GM12878 (cell line): ENCODE results near the gene RAPGEF6. TPM values are rescaled to one million over a fixed set of nuclear protein-coding genes. Genes with fewer than 3 reads are reported as not detected.

ENCODE experiments used
- BACH1 ChIP-seq: fragments of 450-650 bp; IDR thresholded peaks from 2 replicates; pipeline ENCODE4 v1.6.1; 2017; ENCODE audit warnings: mild to moderate bottlenecking, borderline replicate concordance
- BMI1 ChIP-seq: fragments of 450-650 bp; IDR thresholded peaks from 2 replicates; pipeline ENCODE4 v1.6.1; 2016; ENCODE audit warnings: mild to moderate bottlenecking, moderate library complexity, borderline replicate concordance
- CBX5 ChIP-seq: sonication (generic); IDR thresholded peaks from 2 replicates; pipeline ENCODE4 v1.6.1; 2016; ENCODE audit warnings: low read depth, moderate library complexity, mild to moderate bottlenecking, inconsistent platforms
- EED ChIP-seq: sonication (generic); IDR thresholded peaks from 2 replicates; pipeline ENCODE4 v1.6.1; 2016; ENCODE audit warnings: antibody characterized with exemption, low read depth
- HCFC1 ChIP-seq: fragments of 150-350 bp; IDR thresholded peaks from 2 replicates; pipeline ENCODE4 v1.6.1; 2014; ENCODE audit warnings: low read length
- MYC ChIP-seq: IDR thresholded peaks from 2 replicates; pipeline ENCODE4 v1.6.1; 2011; ENCODE audit warnings: mild to moderate bottlenecking, low read length, moderate library complexity, inconsistent platforms; ENCODE audit not compliant: insufficient read depth, insufficient replicate concordance, insufficient read length, severe bottlenecking
- POLR2AphosphoS2 ChIP-seq: IDR thresholded peaks from 2 replicates; pipeline ENCODE4 v1.6.1; 2011; ENCODE audit warnings: low read depth, mild to moderate bottlenecking, low read length, improper control_type of control experiment, moderate library complexity
- ZNF207 ChIP-seq: fragments of 450-650 bp; IDR thresholded peaks from 2 replicates; pipeline ENCODE4 v1.6.1; 2014; ENCODE audit warnings: antibody characterized with exemption, mild to moderate bottlenecking, borderline replicate concordance
- ZNF274 ChIP-seq: IDR thresholded peaks from one replicate; pipeline ENCODE4 v1.8.0; 2011; ENCODE audit not compliant: insufficient read length, insufficient read depth
- polyA plus RNA-seq, 11 experiments: library from polyadenylated mRNA; depleted of rRNA in 4 of 11; unstranded in 6 of 11; stranded (reverse) in 5 of 11; fragments of >200 nt; fragmentation: Nextera tagmentation in 4 of 11; fragmentation: Illumina TruSeq in 1 of 11; extraction: Ambion mirVana in 4 of 11; extraction: Trizol in 1 of 11; gene quantifications; 1 replicate in 1 of 11; 2 replicates in 10 of 11; pipeline versions ENCODE4 v1.2.1 to v1.2.3, GENCODE V29; 2011 to 2016; ENCODE audit warnings: inconsistent platforms in 2 of 11, missing spikeins in 2 of 11, low read depth in 1 of 11
- total RNA-seq, 4 experiments: library from RNA; depleted of rRNA in 3 of 4; stranded (reverse); fragments of >200 nt in 3 of 4; fragmentation: Illumina TruSeq in 1 of 4; extraction: Trizol in 1 of 4; gene quantifications; 2 replicates each; pipeline versions ENCODE4 v1.2.1 to v1.2.3, GENCODE V29; 2013 to 2021
- TF ChIP-seq, protein P1 (sequence below): IDR thresholded peaks from 2 replicates; pipeline ENCODE4 v1.6.1; 2012; ENCODE audit warnings: improper control_type of control experiment, low read depth, low read length; ENCODE audit not compliant: insufficient replicate concordance
- TF ChIP-seq, protein P2 (sequence below): fragments of 450-650 bp; IDR thresholded peaks from 2 replicates; pipeline ENCODE4 v1.6.1; 2016; ENCODE audit warnings: mild to moderate bottlenecking, moderate library complexity, borderline replicate concordance
- TF ChIP-seq, protein P3 (sequence below): fragments of 450-650 bp; IDR thresholded peaks from 2 replicates; pipeline ENCODE4 v1.6.1; 2017; ENCODE audit warnings: mild to moderate bottlenecking, moderate library complexity
- TF ChIP-seq, protein P4 (sequence below): fragments of 150-350 bp; IDR thresholded peaks from 2 replicates; pipeline ENCODE4 v1.6.1; 2016; ENCODE audit warnings: low read depth, low read length

Gene RAPGEF6
- total and polyA plus RNA-seq, 10 of the 15 experiments (the other 5 are each of a cell fraction or from before 2014, with no cell fraction given): 2.9 to 24.0 (median 14.2) TPM

DNA sequence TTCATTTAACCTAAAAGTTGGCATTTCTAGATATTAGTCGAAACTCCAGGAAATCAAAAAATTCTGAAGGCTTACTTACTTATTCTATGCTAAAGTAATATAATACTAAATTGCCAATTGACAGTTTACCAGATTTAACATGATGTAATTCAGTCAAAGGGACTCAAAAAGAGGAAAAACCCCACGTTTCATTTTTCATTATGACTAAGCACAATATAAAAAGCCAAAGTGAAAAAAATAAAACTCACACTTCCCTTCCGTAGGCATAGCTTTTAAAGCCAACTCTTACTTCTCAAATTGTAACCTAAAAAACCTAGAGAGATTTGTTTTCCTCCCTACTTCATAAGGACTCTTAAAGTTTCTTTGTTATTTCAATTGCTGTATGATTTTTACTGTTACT lies 146.6 kb downstream of the RAPGEF6 start (continued):
- TF ChIP-seq, protein P1, sequence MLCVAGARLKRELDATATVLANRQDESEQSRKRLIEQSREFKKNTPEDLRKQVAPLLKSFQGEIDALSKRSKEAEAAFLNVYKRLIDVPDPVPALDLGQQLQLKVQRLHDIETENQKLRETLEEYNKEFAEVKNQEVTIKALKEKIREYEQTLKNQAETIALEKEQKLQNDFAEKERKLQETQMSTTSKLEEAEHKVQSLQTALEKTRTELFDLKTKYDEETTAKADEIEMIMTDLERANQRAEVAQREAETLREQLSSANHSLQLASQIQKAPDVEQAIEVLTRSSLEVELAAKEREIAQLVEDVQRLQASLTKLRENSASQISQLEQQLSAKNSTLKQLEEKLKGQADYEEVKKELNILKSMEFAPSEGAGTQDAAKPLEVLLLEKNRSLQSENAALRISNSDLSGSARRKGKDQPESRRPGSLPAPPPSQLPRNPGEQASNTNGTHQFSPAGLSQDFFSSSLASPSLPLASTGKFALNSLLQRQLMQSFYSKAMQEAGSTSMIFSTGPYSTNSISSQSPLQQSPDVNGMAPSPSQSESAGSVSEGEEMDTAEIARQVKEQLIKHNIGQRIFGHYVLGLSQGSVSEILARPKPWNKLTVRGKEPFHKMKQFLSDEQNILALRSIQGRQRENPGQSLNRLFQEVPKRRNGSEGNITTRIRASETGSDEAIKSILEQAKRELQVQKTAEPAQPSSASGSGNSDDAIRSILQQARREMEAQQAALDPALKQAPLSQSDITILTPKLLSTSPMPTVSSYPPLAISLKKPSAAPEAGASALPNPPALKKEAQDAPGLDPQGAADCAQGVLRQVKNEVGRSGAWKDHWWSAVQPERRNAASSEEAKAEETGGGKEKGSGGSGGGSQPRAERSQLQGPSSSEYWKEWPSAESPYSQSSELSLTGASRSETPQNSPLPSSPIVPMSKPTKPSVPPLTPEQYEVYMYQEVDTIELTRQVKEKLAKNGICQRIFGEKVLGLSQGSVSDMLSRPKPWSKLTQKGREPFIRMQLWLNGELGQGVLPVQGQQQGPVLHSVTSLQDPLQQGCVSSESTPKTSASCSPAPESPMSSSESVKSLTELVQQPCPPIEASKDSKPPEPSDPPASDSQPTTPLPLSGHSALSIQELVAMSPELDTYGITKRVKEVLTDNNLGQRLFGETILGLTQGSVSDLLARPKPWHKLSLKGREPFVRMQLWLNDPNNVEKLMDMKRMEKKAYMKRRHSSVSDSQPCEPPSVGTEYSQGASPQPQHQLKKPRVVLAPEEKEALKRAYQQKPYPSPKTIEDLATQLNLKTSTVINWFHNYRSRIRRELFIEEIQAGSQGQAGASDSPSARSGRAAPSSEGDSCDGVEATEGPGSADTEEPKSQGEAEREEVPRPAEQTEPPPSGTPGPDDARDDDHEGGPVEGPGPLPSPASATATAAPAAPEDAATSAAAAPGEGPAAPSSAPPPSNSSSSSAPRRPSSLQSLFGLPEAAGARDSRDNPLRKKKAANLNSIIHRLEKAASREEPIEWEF: no peak
- TF ChIP-seq MYC: no peak
- no peak for TF ChIP-seq ZNF207
- no peak for TF ChIP-seq EED
- no peak for TF ChIP-seq HCFC1
- TF ChIP-seq, protein P2, sequence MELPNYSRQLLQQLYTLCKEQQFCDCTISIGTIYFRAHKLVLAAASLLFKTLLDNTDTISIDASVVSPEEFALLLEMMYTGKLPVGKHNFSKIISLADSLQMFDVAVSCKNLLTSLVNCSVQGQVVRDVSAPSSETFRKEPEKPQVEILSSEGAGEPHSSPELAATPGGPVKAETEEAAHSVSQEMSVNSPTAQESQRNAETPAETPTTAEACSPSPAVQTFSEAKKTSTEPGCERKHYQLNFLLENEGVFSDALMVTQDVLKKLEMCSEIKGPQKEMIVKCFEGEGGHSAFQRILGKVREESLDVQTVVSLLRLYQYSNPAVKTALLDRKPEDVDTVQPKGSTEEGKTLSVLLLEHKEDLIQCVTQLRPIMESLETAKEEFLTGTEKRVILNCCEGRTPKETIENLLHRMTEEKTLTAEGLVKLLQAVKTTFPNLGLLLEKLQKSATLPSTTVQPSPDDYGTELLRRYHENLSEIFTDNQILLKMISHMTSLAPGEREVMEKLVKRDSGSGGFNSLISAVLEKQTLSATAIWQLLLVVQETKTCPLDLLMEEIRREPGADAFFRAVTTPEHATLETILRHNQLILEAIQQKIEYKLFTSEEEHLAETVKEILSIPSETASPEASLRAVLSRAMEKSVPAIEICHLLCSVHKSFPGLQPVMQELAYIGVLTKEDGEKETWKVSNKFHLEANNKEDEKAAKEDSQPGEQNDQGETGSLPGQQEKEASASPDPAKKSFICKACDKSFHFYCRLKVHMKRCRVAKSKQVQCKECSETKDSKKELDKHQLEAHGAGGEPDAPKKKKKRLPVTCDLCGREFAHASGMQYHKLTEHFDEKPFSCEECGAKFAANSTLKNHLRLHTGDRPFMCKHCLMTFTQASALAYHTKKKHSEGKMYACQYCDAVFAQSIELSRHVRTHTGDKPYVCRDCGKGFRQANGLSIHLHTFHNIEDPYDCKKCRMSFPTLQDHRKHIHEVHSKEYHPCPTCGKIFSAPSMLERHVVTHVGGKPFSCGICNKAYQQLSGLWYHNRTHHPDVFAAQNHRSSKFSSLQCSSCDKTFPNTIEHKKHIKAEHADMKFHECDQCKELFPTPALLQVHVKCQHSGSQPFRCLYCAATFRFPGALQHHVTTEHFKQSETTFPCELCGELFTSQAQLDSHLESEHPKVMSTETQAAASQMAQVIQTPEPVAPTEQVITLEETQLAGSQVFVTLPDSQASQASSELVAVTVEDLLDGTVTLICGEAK: no peak
- TF ChIP-seq, protein P3, sequence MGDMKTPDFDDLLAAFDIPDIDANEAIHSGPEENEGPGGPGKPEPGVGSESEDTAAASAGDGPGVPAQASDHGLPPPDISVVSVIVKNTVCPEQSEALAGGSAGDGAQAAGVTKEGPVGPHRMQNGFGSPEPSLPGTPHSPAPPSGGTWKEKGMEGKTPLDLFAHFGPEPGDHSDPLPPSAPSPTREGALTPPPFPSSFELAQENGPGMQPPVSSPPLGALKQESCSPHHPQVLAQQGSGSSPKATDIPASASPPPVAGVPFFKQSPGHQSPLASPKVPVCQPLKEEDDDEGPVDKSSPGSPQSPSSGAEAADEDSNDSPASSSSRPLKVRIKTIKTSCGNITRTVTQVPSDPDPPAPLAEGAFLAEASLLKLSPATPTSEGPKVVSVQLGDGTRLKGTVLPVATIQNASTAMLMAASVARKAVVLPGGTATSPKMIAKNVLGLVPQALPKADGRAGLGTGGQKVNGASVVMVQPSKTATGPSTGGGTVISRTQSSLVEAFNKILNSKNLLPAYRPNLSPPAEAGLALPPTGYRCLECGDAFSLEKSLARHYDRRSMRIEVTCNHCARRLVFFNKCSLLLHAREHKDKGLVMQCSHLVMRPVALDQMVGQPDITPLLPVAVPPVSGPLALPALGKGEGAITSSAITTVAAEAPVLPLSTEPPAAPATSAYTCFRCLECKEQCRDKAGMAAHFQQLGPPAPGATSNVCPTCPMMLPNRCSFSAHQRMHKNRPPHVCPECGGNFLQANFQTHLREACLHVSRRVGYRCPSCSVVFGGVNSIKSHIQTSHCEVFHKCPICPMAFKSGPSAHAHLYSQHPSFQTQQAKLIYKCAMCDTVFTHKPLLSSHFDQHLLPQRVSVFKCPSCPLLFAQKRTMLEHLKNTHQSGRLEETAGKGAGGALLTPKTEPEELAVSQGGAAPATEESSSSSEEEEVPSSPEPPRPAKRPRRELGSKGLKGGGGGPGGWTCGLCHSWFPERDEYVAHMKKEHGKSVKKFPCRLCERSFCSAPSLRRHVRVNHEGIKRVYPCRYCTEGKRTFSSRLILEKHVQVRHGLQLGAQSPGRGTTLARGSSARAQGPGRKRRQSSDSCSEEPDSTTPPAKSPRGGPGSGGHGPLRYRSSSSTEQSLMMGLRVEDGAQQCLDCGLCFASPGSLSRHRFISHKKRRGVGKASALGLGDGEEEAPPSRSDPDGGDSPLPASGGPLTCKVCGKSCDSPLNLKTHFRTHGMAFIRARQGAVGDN: peak; percentile 18; the same call in 1 of the 2 replicates
- 0 out of 2 replicates have a peak, but pooled peaks have one; percentile 40 for TF ChIP-seq BMI1
- peak; percentile 84; the same call in 1 of the 2 replicates for TF ChIP-seq CBX5
- TF ChIP-seq, protein P4, sequence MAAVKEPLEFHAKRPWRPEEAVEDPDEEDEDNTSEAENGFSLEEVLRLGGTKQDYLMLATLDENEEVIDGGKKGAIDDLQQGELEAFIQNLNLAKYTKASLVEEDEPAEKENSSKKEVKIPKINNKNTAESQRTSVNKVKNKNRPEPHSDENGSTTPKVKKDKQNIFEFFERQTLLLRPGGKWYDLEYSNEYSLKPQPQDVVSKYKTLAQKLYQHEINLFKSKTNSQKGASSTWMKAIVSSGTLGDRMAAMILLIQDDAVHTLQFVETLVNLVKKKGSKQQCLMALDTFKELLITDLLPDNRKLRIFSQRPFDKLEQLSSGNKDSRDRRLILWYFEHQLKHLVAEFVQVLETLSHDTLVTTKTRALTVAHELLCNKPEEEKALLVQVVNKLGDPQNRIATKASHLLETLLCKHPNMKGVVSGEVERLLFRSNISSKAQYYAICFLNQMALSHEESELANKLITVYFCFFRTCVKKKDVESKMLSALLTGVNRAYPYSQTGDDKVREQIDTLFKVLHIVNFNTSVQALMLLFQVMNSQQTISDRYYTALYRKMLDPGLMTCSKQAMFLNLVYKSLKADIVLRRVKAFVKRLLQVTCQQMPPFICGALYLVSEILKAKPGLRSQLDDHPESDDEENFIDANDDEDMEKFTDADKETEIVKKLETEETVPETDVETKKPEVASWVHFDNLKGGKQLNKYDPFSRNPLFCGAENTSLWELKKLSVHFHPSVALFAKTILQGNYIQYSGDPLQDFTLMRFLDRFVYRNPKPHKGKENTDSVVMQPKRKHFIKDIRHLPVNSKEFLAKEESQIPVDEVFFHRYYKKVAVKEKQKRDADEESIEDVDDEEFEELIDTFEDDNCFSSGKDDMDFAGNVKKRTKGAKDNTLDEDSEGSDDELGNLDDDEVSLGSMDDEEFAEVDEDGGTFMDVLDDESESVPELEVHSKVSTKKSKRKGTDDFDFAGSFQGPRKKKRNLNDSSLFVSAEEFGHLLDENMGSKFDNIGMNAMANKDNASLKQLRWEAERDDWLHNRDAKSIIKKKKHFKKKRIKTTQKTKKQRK: no peak
- TF ChIP-seq ZNF274: no peak
- TF ChIP-seq BACH1: peak; percentile 75; the same call in 1 of the 2 replicates
- TF ChIP-seq POLR2AphosphoS2: no peak
